ENCODE results near the gene TSSK2. TPM values are rescaled to one million over a fixed set of nuclear protein-coding genes. Genes with fewer than 3 reads are reported as not detected.

TSSK2 gene
- total and polyA plus RNA-seq, 2 donors (not counting 3 experiments of a cell fraction or from before 2014, with no cell fraction given), result not detected

- TF ChIP-seq GATA2 (IDR thresholded peaks at IDR 0.05; ENCODE audit: insufficient read depth, insufficient read length, low read depth, low read length), result no peak
- no peak for TF ChIP-seq POLR2AphosphoS5 (IDR thresholded peaks at IDR 0.05; ENCODE audit: insufficient read depth, low read depth, low read length)
- H3K4me2 ChIP-seq (ENCODE audit: insufficient read depth, low read length), result no peak overlapping the region
- dilution Hi-C loops (cut with MboI; ENCODE audit: extremely low pct_ligation_motif_present, low sequenced_read_pairs) (no loop called here), intact Hi-C loops (cut with micrococcal nuclease) (no loop called here)
- no peak overlapping the region for H3K9ac ChIP-seq (replicated peaks; ENCODE audit: extremely low read depth, insufficient read depth, low read length)
- no peak overlapping the region for H2AFZ ChIP-seq (ENCODE audit: low read depth, low read length)
- H3K4me3 ChIP-seq (replicated peaks in 1 of 3; ENCODE audit: insufficient read depth in 1 of 3, low read depth in 1 of 3, low read length in 3 of 3), result no peak overlapping the region
- H3K27ac ChIP-seq (ENCODE audit: insufficient read depth, low read depth, low read length), result no peak overlapping the region
- peaks cover 3 to 26% of the 10 kb centered on the region in 2 experiments for H3K36me3 ChIP-seq (ENCODE audit: control insufficient read depth in 2 of 2, extremely low read depth in 1 of 2, insufficient read depth in 2 of 2, low read length in 2 of 2)
- no peaks in the 10 kb centered on the region for H3K4me1 ChIP-seq (ENCODE audit: control insufficient read depth, extremely low read depth, insufficient read depth, low read length)
- ChIA-PET CTCF (interaction anchor here (3.5 kb wide), 1 partner anchor 13 kb away, joined by 12 read pairs; the partner anchor contains the start of gene ESS2), POLR2A (no interaction called here)
- no peaks in the 10 kb centered on the region for H3K9me3 ChIP-seq (replicated peaks; ENCODE audit: control insufficient read depth, insufficient read depth, low read length)
- no peaks in the 10 kb centered on the region for H3K9me1 ChIP-seq (replicated peaks; ENCODE audit: control insufficient read depth, extremely low read depth, insufficient read depth, low read length)
- BruUV-seq (replicated peaks), result no TSS peak
- H3K79me2 ChIP-seq (ENCODE audit: control insufficient read depth, insufficient read depth, low read length), result no peaks in the 10 kb centered on the region
- no peak for DNase-seq (ENCODE audit: low read depth, low spot score)
- no peak for FAIRE-seq
- H4K20me1 ChIP-seq (replicated peaks; ENCODE audit: control insufficient read depth, extremely low read depth, insufficient read depth, low read length), result no peaks in the 10 kb centered on the region
- H3K27me3 ChIP-seq (ENCODE audit: control insufficient read depth in 2 of 2, insufficient read depth in 2 of 2, low read length in 2 of 2), result no peaks in the 10 kb centered on the region
These were observed 542 bp downstream of the TSSK2 start for GRCh38 chr22:19131685-19132015.

GRCh38 chr22:19132153-19132552 lies 1.0 kb downstream of the TSSK2 start:
- no peaks in the 10 kb centered on the region for H3K9me1 ChIP-seq (replicated peaks; ENCODE audit: control insufficient read depth, extremely low read depth, insufficient read depth, low read length)
- dilution Hi-C loops (cut with MboI; ENCODE audit: extremely low pct_ligation_motif_present, low sequenced_read_pairs), result no loop called here
- no TSS peak for BruUV-seq (replicated peaks)
- H3K36me3 ChIP-seq (ENCODE audit: control insufficient read depth in 2 of 2, extremely low read depth in 1 of 2, insufficient read depth in 2 of 2, low read length in 2 of 2), result peaks cover 3 to 31% of the 10 kb centered on the region in 2 experiments
- H3K79me2 ChIP-seq (ENCODE audit: control insufficient read depth, insufficient read depth, low read length), result no peaks in the 10 kb centered on the region
- DNase-seq (ENCODE audit: low read depth, low spot score) (no peak), FAIRE-seq (no peak)
- no peaks in the 10 kb centered on the region for H3K9me3 ChIP-seq (replicated peaks; ENCODE audit: control insufficient read depth, insufficient read depth, low read length)
- no peak overlapping the region for H3K4me3 ChIP-seq (replicated peaks in 1 of 3; ENCODE audit: insufficient read depth in 1 of 3, low read depth in 1 of 3, low read length in 3 of 3)
- no peak overlapping the region for H2AFZ ChIP-seq (ENCODE audit: low read depth, low read length)
- H4K20me1 ChIP-seq (replicated peaks; ENCODE audit: control insufficient read depth, extremely low read depth, insufficient read depth, low read length), result no peaks in the 10 kb centered on the region
- H3K27ac ChIP-seq (ENCODE audit: insufficient read depth, low read depth, low read length), result no peak overlapping the region
- no peak overlapping the region for H3K9ac ChIP-seq (replicated peaks; ENCODE audit: extremely low read depth, insufficient read depth, low read length)
- intact Hi-C loops (cut with micrococcal nuclease), result no loop called here
- H3K4me2 ChIP-seq (ENCODE audit: insufficient read depth, low read length), result no peak overlapping the region
- no peaks in the 10 kb centered on the region for H3K4me1 ChIP-seq (ENCODE audit: control insufficient read depth, extremely low read depth, insufficient read depth, low read length)
- H3K27me3 ChIP-seq (ENCODE audit: control insufficient read depth in 2 of 2, insufficient read depth in 2 of 2, low read length in 2 of 2), result no peaks in the 10 kb centered on the region
- no peak for TF ChIP-seq MAX (IDR thresholded peaks at IDR 0.05; ENCODE audit: insufficient read depth, insufficient read length)
- POLR2A ChIA-PET, result no interaction called here
- CTCF ChIA-PET, result interaction anchor here (3.5 kb wide), 1 partner anchor 12 kb away, joined by 12 read pairs; the partner anchor contains the start of gene ESS2
